ENCODE results near the gene GH2. TPM values are rescaled to one million over a fixed set of nuclear protein-coding genes. Genes with fewer than 3 reads are reported as not detected.

GH2 gene
- total and polyA plus RNA-seq, 2 donors (not counting 3 experiments of a cell fraction or from before 2014, with no cell fraction given), result not detected

GRCh38 chr17:63848834-63849689 lies 32.7 kb downstream of the GH2 start:
- peak; percentile 91 for DNase-seq (ENCODE audit: low read depth, low spot score)
- H3K27ac ChIP-seq (ENCODE audit: insufficient read depth, low read depth, low read length), result no peak overlapping the region
- H3K4me2 ChIP-seq (ENCODE audit: insufficient read depth, low read length), result peak overlapping the region; percentile 51
- TF ChIP-seq EZH2 (IDR thresholded peaks at IDR 0.05; ENCODE audit: borderline replicate concordance, low read depth, low read length, severe bottlenecking), result no peak
- no peak for TF ChIP-seq FOS (IDR thresholded peaks at IDR 0.05; ENCODE audit: borderline replicate concordance, insufficient read depth, low read length)
- no peak for TF ChIP-seq JUN (IDR thresholded peaks at IDR 0.05; ENCODE audit: borderline replicate concordance, insufficient read depth, insufficient read length, low read depth)
- TF ChIP-seq POLR2AphosphoS5 (IDR thresholded peaks at IDR 0.05; ENCODE audit: insufficient read depth, low read depth, low read length), result peak; percentile 34
- no peak for TF ChIP-seq MYC (IDR thresholded peaks at IDR 0.05; ENCODE audit: low read depth, low read length)
- no peak for TF ChIP-seq GATA2 (IDR thresholded peaks at IDR 0.05; ENCODE audit: insufficient read depth, insufficient read length, low read depth, low read length)
- TF ChIP-seq POLR2A (IDR thresholded peaks at IDR 0.05; ENCODE audit: low read depth, low read length), result no peak
- TF ChIP-seq, protein P1, sequence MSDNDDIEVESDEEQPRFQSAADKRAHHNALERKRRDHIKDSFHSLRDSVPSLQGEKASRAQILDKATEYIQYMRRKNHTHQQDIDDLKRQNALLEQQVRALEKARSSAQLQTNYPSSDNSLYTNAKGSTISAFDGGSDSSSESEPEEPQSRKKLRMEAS (IDR thresholded peaks at IDR 0.05; ENCODE audit: insufficient read depth, insufficient read length), result peak; percentile 91
- peak; percentile 84 to 87 for TF ChIP-seq CTCF (IDR thresholded peaks at IDR 0.05; ENCODE audit: extremely low read depth in 1 of 2, insufficient read depth in 1 of 2, low read depth in 1 of 2, low read length in 2 of 2)
- peak; percentile 42 for FAIRE-seq
- no peaks in the 10 kb centered on the region for H3K9me1 ChIP-seq (replicated peaks; ENCODE audit: control insufficient read depth, extremely low read depth, insufficient read depth, low read length)
- peaks cover 0 to 1% of the 10 kb centered on the region in 2 experiments for H3K27me3 ChIP-seq (ENCODE audit: control insufficient read depth in 2 of 2, insufficient read depth in 2 of 2, low read length in 2 of 2)
- peak overlapping the region in 2 of 3 experiments; percentile 17 to 35 for H3K4me3 ChIP-seq (replicated peaks in 1 of 3; ENCODE audit: insufficient read depth in 1 of 3, low read depth in 1 of 3, low read length in 3 of 3)
- no peaks in the 10 kb centered on the region for H4K20me1 ChIP-seq (replicated peaks; ENCODE audit: control insufficient read depth, extremely low read depth, insufficient read depth, low read length)
- BruUV-seq (replicated peaks), result no TSS peak
- intact Hi-C loops (cut with micrococcal nuclease), result no loop called here
- H3K79me2 ChIP-seq (ENCODE audit: control insufficient read depth, insufficient read depth, low read length), result no peaks in the 10 kb centered on the region
- POLR2A ChIA-PET, result no interaction called here
- CTCF ChIA-PET, result interaction anchor here (0.6 to 2.0 kb wide), 18 partner anchors 9 to 248 kb away, joined by 3 to 31 read pairs (median 4); partner anchors contain the start of genes CCDC47 and DDX42
- dilution Hi-C loops (cut with MboI; ENCODE audit: extremely low pct_ligation_motif_present, low sequenced_read_pairs), result no loop called here
- H3K4me1 ChIP-seq (ENCODE audit: control insufficient read depth, extremely low read depth, insufficient read depth, low read length), result no peaks in the 10 kb centered on the region
- no peaks in the 10 kb centered on the region for H3K9me3 ChIP-seq (replicated peaks; ENCODE audit: control insufficient read depth, insufficient read depth, low read length)
- H3K9ac ChIP-seq (replicated peaks; ENCODE audit: extremely low read depth, insufficient read depth, low read length), result peak overlapping the region; percentile 59
- H3K36me3 ChIP-seq (ENCODE audit: control insufficient read depth in 2 of 2, extremely low read depth in 1 of 2, insufficient read depth in 2 of 2, low read length in 2 of 2), result no peaks in the 10 kb centered on the region
- peak overlapping the region; percentile 98 for H2AFZ ChIP-seq (ENCODE audit: low read depth, low read length)
